GM19438 (cell line): ENCODE results near the gene COL4A6.
"Not testable (repeated sequence)": the region's sequence is repeated elsewhere in the genome, so short reads cannot be mapped to it uniquely, and the experiment has no call there.

Experiments used
- ATAC-seq: cut with Tn5 transposase; IDR thresholded peaks from one replicate; pipeline ENCODE4 v1.9.1; 2021; ENCODE audit warnings: low read depth; ENCODE audit not compliant: unreplicated experiment

COL4A6 gene

DNA sequence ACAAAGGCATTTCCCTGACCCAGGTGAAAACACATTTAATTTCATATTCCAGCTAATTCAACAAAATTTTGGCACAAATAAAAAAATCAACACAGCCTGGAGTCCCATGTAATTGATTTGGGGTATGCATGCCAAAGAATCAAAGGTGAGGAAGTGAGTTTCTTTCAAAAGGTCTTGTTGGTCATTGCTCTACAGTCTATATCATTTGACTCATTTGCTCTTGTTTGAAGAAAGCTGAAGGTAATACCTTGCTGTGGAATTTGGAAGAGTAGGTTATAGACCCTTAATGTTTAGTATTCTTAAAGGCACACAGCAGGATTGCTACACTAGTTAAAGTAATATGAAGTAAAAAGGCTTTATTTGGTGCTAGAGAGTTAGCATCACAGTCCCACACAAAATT lies 25.4 kb downstream of the COL4A6 start:
- ATAC-seq: no peak

GRCh38 chrX:108399418-108400165 lies 38.6 kb downstream of the COL4A6 start:
- ATAC-seq: no peak

GRCh38 chrX:108397627-108398391 lies 40.4 kb downstream of the COL4A6 start:
- ATAC-seq: no peak

DNA sequence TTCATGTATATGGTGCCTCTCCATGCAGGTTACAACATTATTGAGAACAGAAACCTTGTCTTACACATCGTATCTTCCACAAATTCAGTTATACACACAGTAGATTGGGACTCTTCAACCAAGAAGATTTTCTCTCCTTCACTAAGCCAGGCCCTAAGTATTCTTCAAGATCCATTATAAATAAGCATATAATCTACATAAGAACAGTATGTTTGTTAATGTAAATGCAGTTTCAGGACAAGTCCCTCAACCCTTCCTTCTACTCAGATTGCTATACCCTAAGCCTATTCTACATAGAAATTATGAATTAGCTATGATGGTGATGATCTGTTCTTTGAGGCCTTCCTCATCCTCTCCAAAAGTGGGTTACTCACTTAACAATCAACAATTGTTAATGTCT lies 41.2 kb downstream of the COL4A6 start:
- ATAC-seq: no peak

- no peak for ATAC-seq
These were observed 41.9 kb downstream of the COL4A6 start for GRCh38 chrX:108396188-108396891.

DNA sequence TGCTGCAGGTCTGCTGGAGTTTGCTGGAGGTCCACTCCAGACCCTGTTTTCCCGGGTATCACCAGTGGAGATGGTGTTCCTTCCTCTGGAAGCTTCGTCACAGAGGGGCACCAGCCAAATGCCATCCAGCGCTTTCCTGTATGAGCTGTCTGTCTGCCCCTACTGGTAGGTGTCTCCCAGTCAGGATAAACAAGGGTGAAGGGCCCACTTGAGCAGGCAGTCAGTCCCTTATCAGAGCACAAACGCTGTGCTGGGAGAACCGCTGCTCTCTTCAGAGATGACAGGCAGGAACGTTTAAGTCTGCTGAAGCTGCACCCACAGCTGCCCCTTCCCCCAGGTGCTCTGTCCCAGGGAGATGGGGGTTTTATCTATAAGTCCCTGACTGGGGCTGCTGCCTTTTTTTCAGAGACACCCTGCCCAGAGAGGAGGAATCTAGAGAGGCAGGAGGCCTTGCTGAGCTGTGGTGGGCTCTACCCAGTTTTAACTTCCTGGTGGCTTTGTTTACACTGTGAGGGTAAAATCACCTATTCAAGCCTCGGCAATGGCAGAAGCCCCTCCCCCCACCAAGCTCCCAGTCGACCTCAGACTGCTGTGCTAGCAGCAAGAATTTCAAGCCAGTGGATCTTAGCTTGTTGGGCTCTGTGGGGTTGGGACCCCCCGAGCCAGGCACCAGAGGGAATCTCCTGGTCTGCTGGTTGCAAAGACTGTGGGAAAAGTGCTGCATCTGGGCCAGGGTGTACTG lies 47.1 kb downstream of the COL4A6 start:
- ATAC-seq: not testable (repeated sequence)

DNA sequence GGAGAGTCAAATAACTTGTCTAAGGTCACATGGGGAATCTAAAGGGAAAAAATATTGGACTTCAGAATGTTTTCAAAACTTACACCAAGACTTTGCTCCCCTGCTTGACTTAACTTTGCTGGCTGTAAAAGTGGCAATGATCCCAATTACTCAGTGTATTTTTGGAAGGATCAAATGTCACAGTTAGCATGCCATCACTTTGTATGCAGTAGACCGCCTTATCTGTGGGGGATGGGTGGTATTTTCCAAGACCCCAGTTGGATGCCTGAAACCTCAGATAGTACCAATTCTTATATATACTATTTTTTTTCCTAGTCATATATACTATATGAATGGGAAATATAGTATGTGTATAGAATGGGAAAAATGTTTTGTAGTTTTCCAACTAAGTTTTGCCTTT lies 53.4 kb downstream of the COL4A6 start:
- ATAC-seq: no peak

GRCh38 chrX:108380222-108380621 lies 58.0 kb downstream of the COL4A6 start:
- no peak for ATAC-seq

DNA sequence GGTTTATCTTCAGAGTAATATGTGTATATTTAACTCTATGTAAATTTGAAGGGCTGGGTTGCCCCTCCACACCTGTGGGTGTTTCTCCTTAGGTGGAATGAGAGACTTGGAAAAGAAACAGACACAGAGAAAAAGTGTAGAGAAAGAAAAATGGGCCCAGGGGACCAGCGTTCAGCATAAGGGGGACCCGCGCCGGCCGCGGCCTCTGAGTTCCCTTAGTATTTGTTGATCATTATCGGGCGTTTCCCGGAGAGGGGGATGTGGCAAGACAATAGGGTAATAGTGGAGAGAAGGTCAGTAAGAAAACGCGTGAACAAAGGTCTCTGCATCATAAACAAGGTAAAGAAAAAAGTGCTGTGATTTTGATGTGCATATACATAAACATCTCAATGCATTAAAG lies 61.4 kb downstream of the COL4A6 start:
- ATAC-seq: not testable (repeated sequence)

- ATAC-seq: not testable (repeated sequence)
These were observed 62.6 kb downstream of the COL4A6 start for GRCh38 chrX:108375591-108375990.

- no peak for ATAC-seq
These were observed 71.4 kb downstream of the COL4A6 start for GRCh38 chrX:108366644-108367406.

- ATAC-seq: no peak
These were observed 76.2 kb downstream of the COL4A6 start for GRCh38 chrX:108362026-108362425.

- no peak for ATAC-seq
These were observed 76.9 kb downstream of the COL4A6 start for GRCh38 chrX:108361316-108361715.

GRCh38 chrX:108359806-108360602 lies 78.2 kb downstream of the COL4A6 start:
- ATAC-seq: no peak

GRCh38 chrX:108353452-108353851 lies 84.8 kb downstream of the COL4A6 start:
- no peak for ATAC-seq

DNA sequence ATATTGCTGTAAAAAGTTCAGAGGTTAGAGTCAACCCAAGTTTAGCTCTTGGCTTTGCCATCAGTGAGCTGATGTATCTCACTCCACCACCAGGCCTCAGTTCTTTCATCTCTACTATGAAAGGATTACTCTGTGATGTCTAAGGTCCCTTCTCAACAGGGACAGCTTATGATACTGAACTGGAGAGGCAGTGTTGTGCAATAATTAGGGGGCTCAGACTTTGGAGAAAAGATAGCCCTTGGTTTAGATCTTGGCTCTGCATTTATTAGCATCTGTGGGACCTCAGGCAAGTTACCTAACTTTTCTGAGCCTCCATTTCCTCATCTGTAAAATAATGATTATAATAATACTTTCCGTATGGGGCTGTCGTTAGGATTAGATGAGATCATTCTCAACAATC lies 89.0 kb downstream of the COL4A6 start:
- no peak for ATAC-seq

DNA sequence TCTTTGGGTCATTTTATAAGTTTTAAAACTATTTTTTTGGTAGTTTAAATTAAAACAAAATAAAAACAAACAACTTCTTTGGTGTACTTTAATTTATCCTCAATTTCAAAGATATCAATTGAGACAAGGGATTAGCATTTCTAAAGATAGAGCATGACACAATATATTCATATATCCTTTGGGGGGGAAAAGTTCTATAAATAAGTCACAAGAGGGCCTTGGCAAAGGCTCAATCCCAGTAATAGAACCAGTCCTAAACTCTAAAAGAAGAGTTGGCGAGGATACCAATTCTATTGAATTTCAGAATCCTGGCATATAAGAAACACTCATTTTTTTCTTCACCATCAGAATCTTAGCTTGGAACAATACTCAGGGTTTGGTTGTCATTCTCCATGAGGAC lies 89.7 kb downstream of the COL4A6 start:
- ATAC-seq: no peak

GRCh38 chrX:108347800-108348199 lies 90.4 kb downstream of the COL4A6 start:
- ATAC-seq: no peak

GRCh38 chrX:108344216-108344615 lies 94.0 kb downstream of the COL4A6 start:
- ATAC-seq: no peak
